ENCODE data around the gene TIMM10.
"Not testable (repeated sequence)": the region's sequence is repeated elsewhere in the genome, so short reads cannot be mapped to it uniquely, and the experiment has no call there.

The TIMM10 gene

DNA sequence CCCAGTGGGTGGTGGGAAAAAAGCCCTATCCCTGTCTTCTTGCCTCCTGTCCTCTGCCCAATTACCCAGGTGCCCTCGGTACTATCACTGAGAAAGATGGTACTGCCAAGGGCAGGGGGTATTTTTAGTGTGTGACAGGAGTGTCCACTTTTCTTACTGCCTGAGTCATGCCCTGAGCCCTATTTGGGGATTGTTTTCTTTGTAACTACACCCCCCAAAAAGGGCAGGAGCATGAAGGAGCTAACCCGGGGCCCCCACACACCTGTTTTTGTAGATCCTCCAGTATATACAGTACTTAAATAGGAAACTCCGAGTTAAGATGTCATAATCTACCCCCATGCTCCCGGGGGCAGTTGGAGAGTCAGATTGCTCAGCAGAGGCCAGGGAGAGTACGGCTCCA is 10.6 kb upstream of the TIMM10 start:
- DNase-seq = no peak

- no peak for DNase-seq
These were observed 8.8 kb upstream of the TIMM10 start for GRCh38 chr11:57539342-57539741.

DNA sequence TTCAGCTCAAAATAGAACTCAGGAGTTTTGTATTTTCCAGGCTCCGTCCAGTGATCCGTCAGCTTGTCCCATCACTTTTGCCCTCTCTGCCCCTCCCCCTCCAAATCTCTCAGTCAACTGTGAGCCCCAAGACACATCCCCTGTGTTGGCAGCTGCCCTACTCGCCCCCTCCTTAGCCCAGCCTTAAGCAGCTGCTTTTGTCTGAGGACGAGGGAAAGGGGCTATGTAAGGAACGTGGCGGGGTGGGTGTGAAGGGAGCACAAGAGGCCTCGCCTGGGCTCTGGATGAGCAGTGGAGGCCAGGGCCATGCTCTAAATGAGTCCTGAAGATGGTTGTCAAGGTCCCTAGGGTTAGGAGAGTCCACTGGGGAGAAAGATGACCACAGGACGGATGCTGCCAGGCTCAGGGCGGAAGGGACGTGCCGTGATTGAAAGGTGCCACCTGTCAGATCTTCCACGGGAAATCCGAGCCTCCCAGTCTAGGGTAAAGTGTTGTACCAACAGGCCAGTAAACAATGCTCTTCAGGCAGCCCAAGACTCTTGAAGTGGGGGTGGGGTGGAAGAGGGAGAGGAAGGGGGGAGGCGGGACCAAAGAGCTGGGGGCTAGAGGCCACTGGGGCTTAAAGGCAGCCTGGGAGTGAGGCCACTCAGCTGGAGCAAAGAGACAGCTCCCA is 6.5 kb upstream of the TIMM10 start, which contains the start of gene SMTNL1:
Gene SMTNL1, plus strand, starts transcription at position 649 of the 673 bp plus-strand sequence. CDS start 5,048 bp downstream, outside the sequence.
- peak; percentile 15 for DNase-seq

- not testable (repeated sequence) for DNase-seq
These were observed 3.9 kb upstream of the TIMM10 start for GRCh38 chr11:57534449-57534848.

GRCh38 chr11:57530215-57530595 is 349 bp downstream of the TIMM10 start:
- DNase-seq = no peak

DNA sequence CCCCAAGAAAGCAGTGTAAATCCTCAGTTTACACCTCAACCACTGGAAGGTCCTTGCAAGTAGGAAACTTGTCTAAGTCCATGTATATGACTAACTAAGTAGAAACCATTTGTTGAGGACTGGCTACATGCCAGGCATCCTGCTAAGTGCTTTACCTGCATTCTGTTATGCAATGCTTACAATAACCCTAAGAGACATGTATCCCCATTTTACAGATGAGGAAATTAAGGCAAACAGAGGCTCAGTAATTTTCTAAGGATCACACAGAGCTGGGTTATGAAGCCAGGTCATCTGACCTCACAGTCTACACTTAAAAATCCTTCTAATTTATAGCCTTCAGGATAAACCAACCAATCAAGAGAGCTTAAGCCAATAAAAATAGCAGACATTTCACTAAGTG is 1.5 kb downstream of the TIMM10 start:
- no peak for DNase-seq

- DNase-seq = peak; percentile 63
These were observed 3.4 kb downstream of the TIMM10 start for GRCh38 chr11:57527056-57527631.

DNA sequence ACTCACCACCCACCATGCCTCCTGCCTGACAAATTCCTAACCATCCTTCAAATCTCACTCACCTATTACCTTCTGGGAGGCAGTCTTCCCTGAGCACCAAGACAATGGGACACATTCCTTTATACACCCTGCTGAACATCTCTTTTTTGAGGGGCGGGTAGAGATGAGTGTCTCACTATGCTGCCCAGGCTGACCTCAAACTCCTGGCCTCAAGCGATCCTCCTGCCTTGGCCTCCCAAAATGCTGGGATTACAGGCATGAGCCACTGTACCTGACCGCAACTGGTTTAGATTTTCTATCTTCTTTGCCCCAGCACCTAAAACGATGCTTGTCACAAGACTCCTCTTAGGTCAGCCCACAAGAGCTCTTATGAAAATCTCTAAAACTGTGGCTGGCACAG is 7.1 kb downstream of the TIMM10 start:
- no peak for DNase-seq

GRCh38 chr11:57521116-57521515 is 9.4 kb downstream of the TIMM10 start:
- no peak for DNase-seq

DNA sequence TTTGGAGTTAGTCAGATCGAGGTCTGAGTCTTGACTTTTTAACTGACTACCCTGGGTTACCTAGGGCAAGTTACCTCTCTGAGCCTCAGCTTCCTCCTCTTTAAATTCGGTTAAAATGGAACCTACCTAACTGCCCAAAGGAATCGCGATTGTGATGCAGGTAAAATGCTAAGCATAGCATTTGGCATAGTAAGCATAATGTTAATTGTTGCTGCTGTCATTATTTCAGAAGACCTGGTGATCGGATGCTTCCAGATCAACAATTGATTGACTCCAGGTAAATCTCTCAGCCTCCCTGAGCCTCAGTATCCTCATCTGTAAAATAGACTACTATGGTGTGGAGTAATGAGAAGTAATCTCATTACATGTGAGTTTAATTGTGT is 14.5 kb downstream of the TIMM10 start:
- DNase-seq = no peak

GRCh38 chr11:57515332-57516060 is 15.1 kb downstream of the TIMM10 start, which contains the start of gene SLC43A1:
Gene SLC43A1, minus strand, starts transcription at chr11:57515702. Its CDS starts 1,591 bp downstream, at chr11:57514111.
- no peak for DNase-seq

DNA sequence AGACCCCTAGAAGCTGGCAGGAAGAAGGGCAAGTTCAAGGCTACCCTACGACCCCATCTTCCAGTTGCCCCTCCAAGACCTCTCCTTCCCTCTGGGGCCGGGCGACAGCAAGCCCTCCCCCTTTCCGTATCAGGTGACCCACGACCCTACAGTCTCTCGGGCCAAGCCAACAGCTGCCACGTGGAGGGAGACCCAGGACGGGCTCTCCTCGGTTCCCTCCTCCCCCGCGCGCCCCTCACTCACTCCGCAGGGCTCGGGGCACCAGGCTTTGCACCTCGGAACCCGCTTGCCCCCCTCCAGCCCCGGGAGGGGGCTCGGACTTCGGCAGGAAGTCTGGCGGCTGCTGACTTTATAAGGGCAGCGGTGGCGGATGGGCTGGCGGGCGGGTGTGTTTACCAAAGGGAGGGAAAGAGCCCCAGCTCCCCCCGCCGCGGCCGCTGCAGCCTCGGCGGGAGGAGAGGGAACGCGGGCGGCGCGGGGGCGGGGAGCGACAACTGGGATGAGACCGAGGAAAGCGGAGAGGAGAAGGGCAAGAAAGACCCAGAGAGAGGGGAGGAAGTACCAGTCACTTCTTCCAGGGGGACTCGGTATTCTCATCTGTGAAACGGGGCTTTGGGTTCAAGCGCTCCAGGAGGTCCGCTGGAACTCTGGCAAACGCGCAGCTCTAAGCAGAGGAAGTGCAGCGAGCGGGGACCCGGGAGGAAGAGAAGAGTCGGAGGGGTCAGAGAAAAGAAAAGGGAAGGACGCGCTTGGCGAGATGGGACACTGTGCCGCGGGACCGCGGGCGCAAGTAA is 15.8 kb downstream of the TIMM10 start:
- no peak for DNase-seq

DNA sequence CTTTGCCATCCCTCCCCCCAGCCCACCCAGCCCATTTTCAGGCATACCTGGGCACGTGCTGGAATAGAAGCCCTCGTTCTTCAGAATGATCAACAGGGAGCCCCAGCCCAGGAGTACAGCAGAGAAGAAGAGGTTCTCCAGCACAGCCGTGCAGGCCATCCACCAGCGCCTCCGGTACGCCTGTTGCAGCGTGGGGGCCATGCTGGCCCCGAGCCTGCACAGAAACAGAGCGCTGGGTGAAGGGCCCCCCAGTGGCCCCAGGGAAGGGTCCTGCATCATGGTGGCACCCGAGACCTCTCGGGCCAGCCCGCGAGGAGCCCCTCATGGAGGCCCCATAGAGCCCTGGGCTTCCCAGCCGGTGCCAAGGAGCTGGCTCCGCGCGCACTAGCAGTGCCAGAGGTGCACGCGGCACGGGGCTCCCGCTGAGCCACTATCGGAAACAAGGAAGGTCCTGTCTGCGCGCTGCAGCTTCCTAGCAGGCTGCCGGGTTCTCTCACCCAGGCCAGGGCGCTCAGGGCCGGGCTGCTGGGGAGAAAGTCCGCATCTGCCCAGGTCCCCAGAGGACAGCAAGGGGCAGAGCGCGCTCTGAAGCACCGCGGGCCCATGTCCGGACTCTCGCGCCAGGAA is 16.5 kb downstream of the TIMM10 start:
- no peak for DNase-seq

DNA sequence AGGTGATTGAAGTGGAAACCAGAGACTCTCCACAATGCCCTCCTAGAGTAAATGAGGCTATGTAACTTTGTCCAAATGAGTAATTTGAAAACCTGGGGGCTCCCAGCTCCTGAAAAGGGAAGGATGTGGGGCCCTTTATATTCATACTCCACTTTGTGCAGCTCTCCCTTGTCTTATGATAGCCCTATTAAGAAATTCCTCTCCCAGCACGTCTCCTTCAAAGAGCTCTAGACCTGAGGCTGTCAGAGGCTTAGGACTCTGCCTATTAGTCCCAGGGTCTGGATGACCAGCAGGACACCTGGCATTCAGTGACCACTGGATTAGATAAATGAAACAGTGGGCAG is 17.1 kb downstream of the TIMM10 start:
- DNase-seq = no peak

DNA sequence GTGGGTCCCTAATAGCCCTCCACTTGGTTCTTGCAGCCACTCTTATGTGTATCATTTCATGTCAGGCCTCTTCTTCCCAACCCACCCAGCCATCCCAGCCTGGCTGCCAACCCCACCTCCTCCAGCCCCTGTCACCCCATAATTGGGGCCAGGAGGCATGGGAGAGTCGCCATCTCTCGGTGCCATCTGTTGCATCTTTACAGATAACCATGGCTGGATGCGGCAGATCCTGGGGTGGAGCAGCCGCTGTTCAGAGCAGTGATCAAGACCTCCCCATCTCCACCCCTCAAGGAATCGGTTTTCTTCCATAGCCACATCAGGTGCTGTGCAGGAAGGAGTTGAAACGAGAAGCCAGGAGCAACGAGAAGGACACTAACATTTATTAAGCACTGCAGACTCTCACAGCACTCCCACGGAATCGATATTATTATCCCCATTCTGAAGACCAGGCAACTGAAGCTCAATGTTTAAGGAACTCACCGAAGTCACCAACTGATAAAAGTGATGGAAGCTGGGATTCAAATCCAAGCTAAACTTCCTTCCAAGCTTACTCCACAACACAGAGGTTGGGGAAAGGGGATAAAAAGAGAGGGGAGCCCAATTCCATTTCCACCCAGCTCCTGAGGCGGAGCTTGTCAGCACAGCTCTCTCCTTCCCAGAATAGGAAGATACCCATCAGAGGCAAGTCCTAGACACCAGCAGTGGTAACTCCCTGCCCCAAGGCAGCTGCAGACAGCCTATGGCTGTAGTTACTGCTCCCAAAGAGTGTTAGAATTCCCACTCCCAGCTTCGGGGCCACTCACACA is 17.7 kb downstream of the TIMM10 start:
- DNase-seq = no peak

- DNase-seq = no peak
These were observed 18.7 kb downstream of the TIMM10 start for GRCh38 chr11:57511741-57512430.

GRCh38 chr11:57508341-57509170 is 22.0 kb downstream of the TIMM10 start:
- DNase-seq = no peak

DNA sequence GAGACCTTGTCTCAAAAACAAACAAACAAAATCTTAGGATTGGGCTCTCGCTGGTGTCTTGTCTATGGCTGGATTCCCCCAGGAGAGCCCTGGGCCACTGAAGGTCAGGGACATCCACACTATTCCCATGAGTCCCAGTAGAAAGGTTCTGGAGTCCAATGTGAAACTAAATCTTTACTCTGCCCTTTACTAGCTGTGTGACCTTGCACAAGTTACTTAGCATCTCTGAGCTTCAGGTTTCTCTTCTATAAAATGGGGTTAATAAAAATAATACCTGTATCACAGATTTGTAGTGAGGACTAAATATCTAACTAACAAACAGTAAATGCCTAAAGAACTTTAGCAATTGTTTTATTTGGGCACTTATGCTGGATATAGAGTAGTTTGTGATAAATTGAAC is 24.0 kb downstream of the TIMM10 start:
- DNase-seq = no peak

- DNase-seq = no peak
These were observed 26.0 kb downstream of the TIMM10 start for GRCh38 chr11:57504511-57504910.

DNA sequence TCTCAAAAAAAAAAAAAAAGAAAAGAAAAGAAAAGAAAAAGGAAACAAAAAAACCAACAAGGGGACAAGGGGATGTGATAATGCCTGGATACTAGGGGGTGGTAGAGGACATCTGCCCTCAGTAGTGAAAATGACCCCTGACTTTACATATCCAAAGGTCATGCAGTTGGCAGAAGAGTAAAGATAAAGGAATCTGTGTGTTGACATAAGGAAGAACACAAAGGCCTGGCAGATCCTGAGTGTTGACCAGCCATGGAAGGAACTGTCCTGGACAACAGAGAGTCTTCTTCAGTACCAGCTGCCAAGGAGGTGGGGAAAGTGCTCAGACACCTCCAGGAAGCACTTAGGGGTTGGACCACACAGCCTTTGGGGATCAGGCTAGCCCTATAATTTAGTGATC is 27.7 kb downstream of the TIMM10 start:
- DNase-seq = no peak

Data from NCI-H2029 treated with DMSO at 0.1 percent for 48 hours (cell line).